Activated gamma-delta T cell treated with anti-CD3 and anti-CD28 coated beads, Interleukin-2, amount 50 U/mL, for 16 hours (primary cell): ENCODE data around the gene MECP2.

ENCODE experiments used
- DNase-seq: peaks from one replicate; pipeline ENCODE4 v3.0.0-alpha.2; 2020; ENCODE audit warnings: low read depth

The MECP2 gene

DNA sequence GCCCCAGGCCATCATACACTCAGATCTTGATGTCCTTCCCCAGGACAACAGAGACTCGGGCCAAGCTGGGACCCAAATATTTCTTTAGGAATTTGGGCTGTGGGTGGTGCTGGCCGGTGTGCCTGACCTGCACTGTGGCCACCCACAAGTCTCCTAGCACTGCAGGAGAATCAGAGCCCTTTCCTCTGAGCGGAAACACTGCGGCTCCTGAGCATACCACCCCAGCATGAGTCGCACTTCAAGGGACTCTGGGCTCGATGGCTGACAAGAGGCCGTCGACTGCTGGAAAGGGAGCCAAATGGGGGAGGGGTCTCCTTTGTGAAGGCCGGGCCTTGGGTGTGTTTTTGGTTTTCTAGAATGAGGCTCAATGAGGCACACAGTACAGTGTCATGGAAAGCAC is 64.9 kb downstream of the MECP2 start:
- no peak for DNase-seq

DNA sequence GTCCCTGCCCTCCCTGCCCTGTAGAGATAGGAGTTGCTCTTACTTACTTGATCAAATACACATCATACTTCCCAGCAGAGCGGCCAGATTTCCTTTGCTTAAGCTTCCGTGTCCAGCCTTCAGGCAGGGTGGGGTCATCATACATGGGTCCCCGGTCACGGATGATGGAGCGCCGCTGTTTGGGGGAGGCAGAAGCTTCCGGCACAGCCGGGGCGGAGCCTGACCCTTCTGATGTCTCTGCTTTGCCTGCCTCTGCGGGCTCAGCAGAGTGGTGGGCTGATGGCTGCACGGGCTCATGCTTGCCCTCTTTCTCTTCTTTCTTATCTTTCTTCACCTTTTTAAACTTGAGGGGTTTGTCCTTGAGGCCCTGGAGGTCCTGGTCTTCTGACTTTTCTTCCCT is 65.4 kb downstream of the MECP2 start:
- DNase-seq = no peak

DNA sequence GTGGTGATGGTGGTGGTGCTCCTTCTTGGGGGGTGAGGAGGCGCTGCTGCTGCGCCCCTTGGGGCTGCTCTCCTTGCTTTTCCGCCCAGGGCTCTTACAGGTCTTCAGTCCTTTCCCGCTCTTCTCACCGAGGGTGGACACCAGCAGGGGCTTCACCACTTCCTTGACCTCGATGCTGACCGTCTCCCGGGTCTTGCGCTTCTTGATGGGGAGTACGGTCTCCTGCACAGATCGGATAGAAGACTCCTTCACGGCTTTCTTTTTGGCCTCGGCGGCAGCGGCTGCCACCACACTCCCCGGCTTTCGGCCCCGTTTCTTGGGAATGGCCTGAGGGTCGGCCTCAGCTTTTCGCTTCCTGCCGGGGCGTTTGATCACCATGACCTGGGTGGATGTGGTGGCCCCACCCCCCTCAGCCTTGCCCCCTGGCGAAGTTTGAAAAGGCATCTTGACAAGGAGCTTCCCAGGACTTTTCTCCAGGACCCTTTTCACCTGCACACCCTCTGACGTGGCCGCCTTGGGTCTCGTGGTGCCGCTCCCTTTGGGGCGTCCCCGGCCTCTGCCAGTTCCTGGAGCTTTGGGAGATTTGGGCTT is 66.7 kb downstream of the MECP2 start:
- no peak for DNase-seq

DNA sequence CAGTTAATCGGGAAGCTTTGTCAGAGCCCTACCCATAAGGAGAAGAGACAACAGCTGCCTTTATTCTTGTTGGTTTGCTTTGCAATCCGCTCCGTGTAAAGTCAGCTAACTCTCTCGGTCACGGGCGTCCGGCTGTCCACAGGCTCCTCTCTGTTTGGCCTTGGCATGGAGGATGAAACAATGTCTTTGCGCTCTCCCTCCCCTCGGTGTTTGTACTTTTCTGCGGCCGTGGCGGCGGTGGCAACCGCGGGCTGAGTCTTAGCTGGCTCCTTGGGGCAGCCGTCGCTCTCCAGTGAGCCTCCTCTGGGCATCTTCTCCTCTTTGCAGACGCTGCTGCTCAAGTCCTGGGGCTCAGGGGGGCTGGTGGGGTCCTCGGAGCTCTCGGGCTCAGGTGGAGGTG is 67.3 kb downstream of the MECP2 start:
- no peak for DNase-seq

DNA sequence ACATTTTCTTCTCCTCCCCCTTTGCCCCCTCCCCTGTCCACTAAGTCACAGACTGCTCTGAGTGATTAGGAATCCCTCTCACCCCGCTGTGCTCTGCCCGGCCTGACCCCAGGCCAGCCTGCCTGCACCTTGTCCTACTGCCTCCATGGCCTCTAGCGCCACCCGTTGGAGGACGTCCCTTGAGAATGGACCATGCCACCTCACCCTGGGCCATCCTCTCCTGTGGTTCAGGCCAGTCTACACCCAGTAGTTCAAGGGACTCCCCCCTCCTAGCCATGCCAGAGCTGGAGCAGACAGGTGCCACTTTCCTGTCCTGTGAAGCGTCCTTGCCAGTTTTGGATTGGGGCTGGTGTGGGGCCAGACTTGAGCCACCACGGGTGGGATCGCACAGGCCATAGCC is 68.1 kb downstream of the MECP2 start:
- no peak for DNase-seq

DNA sequence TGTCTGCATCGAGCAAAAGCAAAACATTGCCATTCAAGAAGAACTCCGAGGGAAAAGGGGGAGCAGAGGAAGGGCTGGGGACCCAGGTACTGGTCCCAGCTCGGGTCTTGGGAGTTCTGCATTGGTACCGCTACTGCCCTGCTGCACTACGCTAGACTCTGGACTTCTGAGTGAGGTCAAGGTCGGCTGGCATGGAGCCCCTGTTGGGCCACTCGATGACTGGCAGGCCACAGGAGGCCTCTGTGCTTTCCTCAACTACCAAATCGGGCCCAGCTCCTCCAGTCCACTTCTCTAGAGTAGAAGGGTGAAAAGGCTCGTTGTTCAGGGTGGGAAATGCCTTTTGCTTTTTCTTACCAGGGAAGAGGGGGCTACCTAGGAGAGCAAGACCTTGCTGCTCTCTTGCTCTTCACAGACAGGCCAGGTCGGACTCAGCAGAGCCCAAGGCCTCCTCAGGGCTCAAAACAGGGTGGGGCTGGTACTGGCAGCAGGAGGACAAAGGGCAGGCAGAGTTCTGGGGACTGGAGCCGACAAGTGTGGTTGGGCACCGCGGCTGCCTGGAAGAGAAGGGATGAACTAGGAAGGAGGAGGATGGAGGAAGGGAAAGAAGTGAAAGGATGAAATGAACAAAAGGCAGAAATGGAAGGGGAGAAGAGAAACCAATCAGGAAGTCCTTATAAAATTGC is 68.9 kb downstream of the MECP2 start:
- DNase-seq = no peak

DNA sequence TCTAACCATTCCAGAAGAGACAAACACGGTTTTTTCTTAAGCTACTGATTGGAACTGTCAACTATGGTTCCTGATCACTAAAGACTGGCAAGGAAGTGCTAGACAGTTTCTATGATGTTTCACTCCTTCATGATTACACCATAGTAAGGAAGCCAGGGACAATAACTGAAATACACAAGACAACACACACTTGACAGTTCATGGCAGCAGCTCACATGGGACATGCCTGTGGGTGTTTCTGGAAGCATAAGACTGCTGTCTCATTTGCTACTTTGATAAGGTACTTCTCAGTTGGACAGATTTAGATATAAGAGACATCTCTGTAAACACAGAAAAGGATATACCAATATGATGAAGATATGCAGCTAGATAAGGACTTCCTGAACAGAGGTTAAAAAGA is 69.5 kb downstream of the MECP2 start:
- no peak for DNase-seq

DNA sequence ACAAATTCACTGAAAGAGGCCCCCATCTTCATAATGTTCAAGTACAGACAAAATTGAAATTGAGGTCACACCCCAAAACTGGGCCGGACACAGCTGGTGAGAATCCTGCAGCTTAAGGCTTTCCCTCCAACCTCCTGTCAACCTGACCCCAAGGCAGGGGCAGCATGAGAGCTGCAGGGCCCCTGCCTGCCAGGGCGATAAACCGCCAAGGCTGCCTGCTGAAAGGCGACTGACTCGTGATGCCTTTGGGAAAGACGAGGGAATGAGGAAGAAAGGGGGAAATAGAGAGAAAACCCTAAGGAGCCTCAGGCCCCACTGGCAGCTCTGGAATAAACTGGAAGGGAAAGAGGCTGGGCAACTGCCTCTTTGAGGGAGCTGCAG is 70.5 kb downstream of the MECP2 start:
- DNase-seq = no peak

DNA sequence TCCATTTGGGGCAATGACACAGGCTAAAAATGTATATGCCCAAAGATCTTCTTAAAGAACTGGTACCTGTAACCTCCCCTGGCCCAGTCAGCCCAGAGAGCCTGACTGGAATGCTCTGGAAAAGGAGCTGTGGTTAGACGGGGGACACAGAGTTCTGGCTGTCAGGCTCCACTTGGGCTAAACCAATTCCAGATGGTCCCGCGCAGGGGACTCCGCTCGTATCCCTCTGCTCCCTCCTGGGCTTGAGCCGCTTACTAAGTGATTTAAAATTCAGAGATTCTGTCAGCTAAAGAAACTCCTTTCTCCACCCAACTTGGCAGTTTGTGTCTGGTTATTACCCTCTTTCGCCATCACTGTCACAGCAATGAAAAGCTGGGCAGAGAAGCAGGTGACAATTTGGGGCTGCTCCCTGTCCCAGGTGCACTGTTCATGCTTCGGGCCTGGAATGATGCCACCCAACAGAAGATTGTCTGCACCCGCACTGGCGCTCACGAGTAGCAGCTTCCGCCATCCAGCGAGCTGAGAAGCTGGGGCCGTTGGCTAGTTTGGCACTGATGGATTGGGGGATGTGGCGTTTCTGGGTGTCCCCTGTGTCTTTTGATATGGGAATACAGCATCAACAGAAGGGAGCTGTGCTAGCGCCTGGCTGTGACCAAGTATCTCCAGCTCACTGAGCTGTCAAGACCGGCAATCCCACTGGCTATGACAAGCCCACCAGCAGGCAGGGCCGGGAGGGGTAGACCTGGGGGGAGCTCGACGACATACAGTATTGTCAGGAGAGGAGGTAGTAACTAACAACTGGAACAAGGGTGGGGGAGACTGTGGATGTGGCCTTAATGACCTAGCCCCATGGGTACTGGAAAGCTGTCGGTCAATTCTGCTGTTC is 71.1 kb downstream of the MECP2 start:
- DNase-seq = no peak

DNA sequence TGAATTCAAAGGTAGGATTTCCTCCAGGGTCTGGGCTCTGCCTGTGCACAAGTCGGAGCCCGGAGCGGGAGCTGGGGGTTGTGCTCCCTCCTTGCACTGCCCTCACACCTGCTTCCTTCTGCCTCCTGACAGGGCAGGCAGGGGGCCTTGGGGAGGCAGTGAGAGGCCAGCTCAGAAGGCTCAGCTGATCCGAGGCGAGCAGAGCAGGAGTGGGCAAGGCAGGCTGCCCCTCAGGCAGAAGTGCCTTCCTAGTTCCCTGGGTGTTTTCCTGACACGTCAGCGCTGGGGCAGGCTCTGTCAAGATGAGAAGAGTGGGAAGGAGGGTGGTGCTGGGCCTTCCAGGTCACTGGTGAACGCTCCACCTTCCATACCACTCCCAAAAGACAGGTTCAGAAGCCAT is 72.3 kb downstream of the MECP2 start:
- no peak for DNase-seq

DNA sequence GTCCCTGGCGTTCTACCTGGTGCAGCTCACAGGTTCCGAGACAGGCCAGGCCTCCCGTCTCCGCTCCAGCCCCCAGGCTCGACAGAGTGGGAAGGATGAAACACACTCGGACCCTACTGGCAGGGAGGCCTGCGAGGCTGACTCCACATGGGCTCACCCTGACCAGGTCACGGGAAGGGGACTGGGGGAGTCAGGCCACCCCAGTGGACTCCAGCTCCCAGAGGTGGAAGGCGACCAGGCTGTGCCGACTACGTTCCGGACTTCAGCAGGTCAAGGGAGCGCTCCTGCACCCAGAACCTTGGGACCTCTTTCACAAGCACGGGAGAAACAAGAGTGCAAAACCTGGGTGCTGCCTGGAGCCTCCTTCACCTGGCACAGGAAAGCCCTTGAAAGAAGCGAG is 73.2 kb downstream of the MECP2 start:
- DNase-seq = no peak

DNA sequence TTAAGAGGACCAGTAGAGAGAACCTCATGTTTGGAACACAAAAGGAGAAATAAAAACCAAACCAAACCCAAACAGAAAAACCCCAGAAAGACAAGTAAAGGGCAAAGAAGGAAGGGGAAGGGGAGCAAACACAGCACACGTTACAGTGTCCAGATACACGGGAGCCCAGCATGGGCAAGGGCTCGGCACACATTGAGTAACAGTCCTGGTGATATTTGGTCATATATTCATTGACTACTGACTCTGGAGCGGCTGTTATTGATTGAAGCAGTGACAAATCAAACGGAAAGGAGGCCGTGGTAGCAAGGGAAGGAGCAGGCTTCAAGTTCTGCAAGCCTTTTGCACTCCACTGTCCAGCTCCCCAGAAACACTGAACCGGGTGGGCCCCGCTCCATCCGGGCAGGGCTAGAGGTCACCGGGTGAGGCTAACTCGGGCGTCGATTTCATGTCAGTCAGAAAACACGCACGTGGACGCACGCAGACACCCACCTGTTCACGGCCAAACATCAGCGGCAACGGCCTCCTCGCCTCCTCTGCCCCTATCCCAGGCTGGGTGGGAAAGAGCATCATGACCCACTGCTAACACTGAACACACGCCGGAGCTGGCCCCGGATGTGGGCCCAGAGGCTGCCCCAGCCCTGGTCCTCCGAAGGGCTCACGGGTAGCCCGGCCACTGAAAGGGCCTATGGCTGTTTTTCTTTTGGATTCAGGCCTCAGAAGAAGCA is 74.1 kb downstream of the MECP2 start:
- DNase-seq = no peak

DNA sequence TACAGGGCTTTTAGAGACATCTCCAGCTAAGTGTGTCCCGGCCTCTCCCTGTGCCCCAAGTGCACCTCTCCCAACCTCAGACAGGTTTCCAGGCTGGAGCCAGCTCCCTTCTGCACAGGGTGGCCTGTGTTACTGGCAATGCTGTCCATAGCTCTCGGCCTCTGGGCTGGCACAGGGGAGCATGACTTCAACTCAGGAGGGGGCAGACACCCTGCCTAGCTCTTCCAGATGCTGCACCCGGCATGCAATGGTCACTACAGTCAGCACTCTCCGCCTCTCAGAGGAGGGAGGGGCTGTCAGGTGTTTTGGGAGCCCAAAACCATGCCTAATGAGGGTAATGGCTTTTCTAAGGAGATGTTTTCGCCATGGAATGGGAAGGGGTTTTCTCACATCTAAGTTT is 75.4 kb downstream of the MECP2 start:
- no peak for DNase-seq

DNA sequence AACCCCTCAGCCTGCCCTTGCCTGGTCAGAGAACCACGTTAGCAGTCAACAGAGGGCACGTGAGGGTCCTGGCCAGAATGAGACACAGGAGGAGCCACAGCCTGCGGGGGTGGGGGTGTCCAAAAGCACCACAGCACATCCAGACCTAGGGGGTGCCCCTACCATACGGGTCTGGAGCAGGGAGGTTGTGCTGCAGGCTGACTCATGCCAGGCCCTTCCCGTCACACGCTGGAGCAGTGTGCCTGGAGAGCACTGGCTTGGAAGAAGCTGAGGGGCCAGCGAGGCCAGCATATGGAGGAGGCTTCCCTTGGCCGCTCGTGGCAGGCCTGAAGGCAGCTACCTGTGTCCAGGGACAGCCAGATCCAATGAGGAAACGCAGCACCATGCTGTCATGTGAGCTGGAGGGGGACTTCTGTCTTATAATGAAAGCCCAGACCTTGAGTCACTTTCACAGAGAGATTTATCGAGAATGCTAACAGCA is 76.3 kb downstream of the MECP2 start:
- DNase-seq = no peak

DNA sequence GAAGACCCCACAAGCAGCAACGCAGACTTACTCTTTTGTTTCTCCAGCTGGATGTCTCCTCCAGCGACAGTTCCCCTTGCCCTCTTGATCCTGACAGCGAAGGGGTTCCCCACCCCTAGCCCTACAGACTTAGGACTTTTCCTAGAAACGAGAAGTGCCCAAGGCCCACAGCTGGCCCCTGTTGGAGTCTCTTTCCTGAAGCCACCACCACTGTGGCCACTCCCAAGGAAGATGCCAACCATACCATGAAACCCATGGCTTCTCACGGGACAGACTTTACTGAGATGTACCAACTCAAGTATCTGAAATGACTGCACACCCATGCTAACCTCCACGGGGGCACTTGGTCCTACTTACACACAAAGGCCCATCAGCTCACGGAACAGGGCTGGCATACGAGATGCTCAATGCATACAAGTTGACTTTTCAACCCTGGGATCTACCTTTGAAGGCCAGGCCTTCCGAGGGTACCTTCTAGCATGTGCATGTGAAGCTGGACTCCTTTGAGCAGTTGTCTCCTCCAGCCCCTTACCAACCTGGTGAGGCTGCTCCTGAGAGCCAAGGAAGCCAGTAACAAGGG is 76.9 kb downstream of the MECP2 start:
- DNase-seq = no peak

DNA sequence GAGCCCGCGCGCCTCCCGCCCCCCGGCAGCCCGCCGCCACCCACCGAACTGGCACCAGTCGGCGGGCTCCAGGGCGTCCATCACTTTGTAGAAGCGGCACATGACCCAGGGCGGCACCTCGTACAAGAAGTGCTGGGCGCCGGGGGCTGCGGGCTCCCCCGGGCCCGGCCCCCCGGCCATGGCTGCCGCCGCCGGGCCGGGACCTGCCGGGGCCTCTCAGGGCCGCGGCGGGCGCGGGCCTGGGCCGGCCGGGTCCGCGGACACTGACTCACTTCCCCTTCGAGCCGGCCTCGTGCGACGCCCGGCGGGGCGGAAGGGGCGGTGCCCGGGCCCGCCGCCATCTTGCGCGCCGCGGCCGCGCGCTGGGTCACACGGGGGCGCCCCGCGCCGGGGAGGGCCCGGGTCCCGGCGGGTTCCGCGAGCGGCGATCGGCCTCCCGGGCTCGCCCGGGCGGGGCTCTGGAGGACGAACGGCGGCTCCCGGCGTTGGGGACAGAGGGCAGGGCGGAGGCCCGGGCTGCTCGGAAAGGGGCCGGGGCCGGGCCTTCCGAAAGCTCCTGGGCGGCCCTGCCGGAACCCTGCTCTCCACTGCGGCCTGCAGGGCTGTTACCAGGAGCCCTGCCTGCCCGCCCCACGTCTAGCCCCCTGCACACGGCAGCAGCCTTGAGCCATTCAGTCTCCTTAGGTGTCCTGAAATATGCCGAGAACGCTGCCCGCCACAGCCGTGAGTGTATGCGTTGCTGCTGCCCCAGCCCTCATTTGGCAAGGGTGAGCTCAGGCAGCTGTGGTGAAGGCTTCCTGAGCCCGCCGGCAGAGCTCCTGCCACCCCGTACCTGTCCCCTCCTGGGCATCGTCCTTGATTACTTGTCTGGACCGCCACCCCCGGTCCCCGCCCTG is 77.6 kb downstream of the MECP2 start, which contains the start of gene IRAK1:
TSS of gene IRAK1 (minus strand) at position 270 of the 896 bp plus-strand sequence. CDS start at position 180, 90 bp downstream.
- no peak for DNase-seq

DNA sequence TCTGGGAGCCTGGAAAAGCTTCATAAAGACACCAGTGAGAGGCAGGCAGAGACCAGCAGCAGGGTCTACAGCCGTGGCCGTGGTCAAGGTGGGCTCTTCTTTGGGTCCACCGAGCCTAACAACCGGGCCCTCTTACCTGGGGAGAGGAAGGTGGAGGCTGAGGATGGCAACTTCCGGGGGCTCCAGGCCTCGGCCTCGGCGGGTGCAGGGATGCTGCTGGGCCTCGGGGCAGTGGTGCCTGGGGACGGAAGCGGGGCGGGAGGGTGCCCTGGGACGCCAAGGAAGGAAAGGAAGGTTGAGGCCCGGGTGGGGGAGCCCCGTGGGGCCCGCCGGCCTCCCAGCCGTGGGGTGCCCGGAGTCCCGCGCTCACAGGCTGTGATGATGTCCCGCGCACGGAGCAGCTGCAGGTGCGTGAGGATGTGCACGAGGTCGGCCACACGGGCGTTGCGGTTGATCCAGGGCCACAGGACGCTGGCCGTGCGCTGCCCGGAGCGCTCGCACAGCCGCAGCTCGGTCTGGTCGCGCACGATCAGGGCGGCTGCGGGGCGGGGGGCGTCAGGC is 78.4 kb downstream of the MECP2 start:
- no peak for DNase-seq

DNA sequence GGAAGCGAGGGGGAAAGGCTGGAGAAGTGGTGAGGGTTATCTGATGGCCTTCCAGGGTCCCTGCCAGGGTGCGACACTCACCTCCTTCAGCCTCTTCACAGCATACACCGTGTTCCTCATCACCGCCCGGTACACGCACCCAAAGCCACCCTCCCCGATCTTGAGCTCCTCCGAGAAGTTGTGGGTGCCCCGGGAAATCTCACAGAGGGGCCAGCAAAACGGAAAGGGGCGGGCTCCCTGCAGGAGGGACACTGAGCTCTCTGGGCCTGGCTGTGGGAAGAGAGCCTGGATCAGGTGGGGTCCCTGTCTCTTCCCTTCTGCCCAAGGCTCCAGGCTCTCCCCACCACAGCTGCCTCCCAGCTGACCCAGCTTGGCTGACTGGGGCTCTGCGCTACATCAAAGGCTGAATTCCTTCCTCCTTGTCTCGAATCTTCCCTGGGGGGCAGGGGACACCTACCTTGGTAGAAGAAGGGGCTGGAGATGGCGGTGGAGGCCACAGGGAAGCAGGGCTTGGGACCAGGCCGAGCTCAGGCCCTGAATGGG is 78.9 kb downstream of the MECP2 start:
- DNase-seq = no peak

DNA sequence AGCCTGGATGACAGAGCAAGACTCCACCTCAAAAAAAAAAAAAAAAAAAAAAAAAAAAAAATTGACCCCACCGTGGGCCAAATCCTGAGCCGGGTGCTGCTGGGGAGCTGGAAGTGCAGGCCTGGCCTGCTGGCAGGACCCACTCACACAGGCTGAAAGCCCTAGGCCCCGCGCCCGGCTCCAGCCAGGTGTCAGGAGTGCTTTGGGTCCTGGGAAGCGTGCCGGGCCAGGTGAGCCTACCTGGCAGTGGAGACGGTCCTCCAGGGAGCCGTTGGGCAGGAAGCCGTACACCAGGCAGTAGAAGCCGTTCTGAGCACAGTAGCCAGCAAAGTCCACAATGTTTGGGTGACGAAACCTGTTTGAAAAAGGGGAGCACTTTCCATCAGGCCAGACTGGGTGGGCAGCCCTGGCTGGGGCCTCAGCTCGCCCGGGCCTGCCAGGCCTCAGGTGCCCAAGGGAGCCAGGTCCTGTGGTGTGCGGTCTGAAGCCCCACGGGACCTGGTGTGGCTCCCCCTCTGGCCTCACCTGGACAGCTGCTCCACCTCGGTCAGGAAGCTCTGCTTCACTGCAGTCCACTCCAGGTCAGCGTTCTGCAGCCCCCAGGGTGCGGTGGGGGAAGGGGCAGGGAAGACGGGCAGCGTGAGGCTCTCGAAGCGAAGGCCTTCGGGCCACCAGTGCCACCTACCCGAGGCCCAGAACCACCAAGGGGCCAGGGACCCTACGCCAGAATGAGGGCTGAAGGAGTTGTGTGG is 79.6 kb downstream of the MECP2 start:
- DNase-seq = no peak
